DMS53 (cell line): ENCODE results near the gene RBMS1.
"Not testable (repeated sequence)": the region's sequence is repeated elsewhere in the genome, so short reads cannot be mapped to it uniquely, and the experiment has no call there.

ENCODE experiments used
- DNase-seq: peaks from one replicate; lab custom pipeline; 2025; lab: John Stamatoyannopoulos, UW

RBMS1 gene

GRCh38 chr2:160380611-160381010 lies 113.0 kb downstream of the RBMS1 start:
- no peak for DNase-seq

- no peak for DNase-seq
These were observed 113.5 kb downstream of the RBMS1 start for GRCh38 chr2:160380000-160380570.

- no peak for DNase-seq
These were observed 114.2 kb downstream of the RBMS1 start for GRCh38 chr2:160379399-160379798.

- no peak for DNase-seq
These were observed 116.2 kb downstream of the RBMS1 start for GRCh38 chr2:160377204-160377995.

GRCh38 chr2:160376576-160376975 lies 117.0 kb downstream of the RBMS1 start:
- DNase-seq, result no peak

GRCh38 chr2:160375802-160376469 lies 117.7 kb downstream of the RBMS1 start:
- DNase-seq, result no peak

- DNase-seq, result no peak
These were observed 118.6 kb downstream of the RBMS1 start for GRCh38 chr2:160375037-160375436.

GRCh38 chr2:160373666-160374065 lies 119.9 kb downstream of the RBMS1 start:
- DNase-seq, result no peak

GRCh38 chr2:160373263-160373662 lies 120.3 kb downstream of the RBMS1 start:
- DNase-seq, result no peak

- no peak for DNase-seq
These were observed 121.0 kb downstream of the RBMS1 start for GRCh38 chr2:160372585-160372984.

GRCh38 chr2:160372010-160372356 lies 121.6 kb downstream of the RBMS1 start:
- no peak for DNase-seq

- no peak for DNase-seq
These were observed 122.2 kb downstream of the RBMS1 start for GRCh38 chr2:160371251-160372009.

- DNase-seq, result no peak
These were observed 124.3 kb downstream of the RBMS1 start for GRCh38 chr2:160368988-160369930.

GRCh38 chr2:160367887-160368286 lies 125.7 kb downstream of the RBMS1 start:
- DNase-seq, result no peak

- DNase-seq, result not testable (repeated sequence)
These were observed 126.5 kb downstream of the RBMS1 start for GRCh38 chr2:160367139-160367538.

- no peak for DNase-seq
These were observed 127.1 kb downstream of the RBMS1 start for GRCh38 chr2:160366474-160366873.

GRCh38 chr2:160365716-160366367 lies 127.8 kb downstream of the RBMS1 start:
- no peak for DNase-seq

- peak; percentile 13 for DNase-seq
These were observed 129.2 kb downstream of the RBMS1 start for GRCh38 chr2:160364364-160364763.

- peak; percentile 52 for DNase-seq
These were observed 129.6 kb downstream of the RBMS1 start for GRCh38 chr2:160363961-160364360.

- DNase-seq, result no peak
These were observed 130.6 kb downstream of the RBMS1 start for GRCh38 chr2:160363055-160363454.

GRCh38 chr2:160362541-160362940 lies 131.1 kb downstream of the RBMS1 start:
- no peak for DNase-seq
